Prostate gland (tissue), 2 donors: ENCODE measurements around the gene WDR43. TPM values are rescaled to one million over a fixed set of nuclear protein-coding genes. Genes with fewer than 3 reads are reported as not detected.

ENCODE experiments used
- DNase-seq: peaks from one replicate; pipeline ENCODE4 v3.0.0-alpha.2; 2019; ENCODE audit warnings: low spot score
- H3K27ac ChIP-seq, 2 donors: fragments of 200-600 bp; sonication (generic); 2 replicates each; pipeline ENCODE4 v1.5.1; 2017 to 2019
- H3K27me3 ChIP-seq: fragments of 200-600 bp; sonication (generic); replicated peaks from 2 replicates; pipeline ENCODE4 v1.5.1; 2019; ENCODE audit not compliant: insufficient read depth
- H3K36me3 ChIP-seq, 2 donors: fragments of 200-600 bp; sonication (generic); 1 replicate in 1 of 2; 2 replicates in 1 of 2; pipeline versions ENCODE4 v1.5.1 to v1.8.1; 2017 to 2019
- H3K4me1 ChIP-seq: fragments of 200-600 bp; sonication (generic); replicated peaks from 2 replicates; pipeline ENCODE4 v1.5.1; 2019
- H3K4me3 ChIP-seq, 2 donors: fragments of 200-600 bp; sonication (generic); 2 replicates each; pipeline ENCODE4 v1.5.1; 2017 to 2019
- H3K9me3 ChIP-seq: fragments of 200-600 bp; sonication (generic); 2 replicates; pipeline ENCODE4 v1.5.1; 2017
- POLR2A ChIP-seq: fragments of 450-650 bp; IDR thresholded peaks from one replicate; pipeline ENCODE4 v1.6.1; 2016; ENCODE audit warnings: antibody characterized with exemption, mild to moderate bottlenecking
- POLR2AphosphoS5 ChIP-seq: sonication (generic); formaldehyde crosslinking; IDR thresholded peaks from one replicate; pipeline ENCODE4 v1.6.1; 2017; ENCODE audit warnings: antibody characterized with exemption
- WGBS: methylation state at CpG from one replicate; pipeline ENCODE4 v1.1.5; 2018; 5-methylcytosine and 5-hydroxymethylcytosine counted together
- intact Hi-C: fragments of 100-400 bp; cut with DNase I; formaldehyde crosslinking; loops from one replicate; pipeline ENCODE4 v1.14.2; 2022
- total RNA-seq, 2 donors: library from RNA; depleted of rRNA; stranded (reverse); fragments of >200 nt; gene quantifications; one replicate each; pipeline ENCODE4 v1.1.0, GENCODE V29; 2016
- TF ChIP-seq, protein P1 (sequence below), 4 experiments: fragments of 200-600 bp in 2 of 4; fragments of 450-650 bp in 2 of 4; sonication (generic) in 2 of 4; IDR thresholded peaks; 1 replicate in 3 of 4; 2 replicates in 1 of 4; pipeline ENCODE4 v1.5.1; 2016 to 2019; ENCODE audit warnings: antibody characterized with exemption in 4 of 4, mild to moderate bottlenecking in 2 of 4, moderate library complexity in 2 of 4

The WDR43 gene
- total RNA-seq, 2 donors from 2014 or later: 30.6 to 36.9 TPM

GRCh38 chr2:28934769-28935168, 40.3 kb downstream of the WDR43 start:
- Histone ChIP-seq H3K4me1 (no peaks in the 10 kb centered on the region), H3K27me3 (no peaks in the 10 kb centered on the region), H3K9me3 (no peaks in the 10 kb centered on the region), H3K36me3 (no peaks in the 10 kb centered on the region), H3K4me3 (no peak overlapping the region), H3K27ac (no peak overlapping the region)
- 97% methylated on average over 2 of the region's 2 CpGs for WGBS
- intact Hi-C loops: no loop called here
- no peak for TF ChIP-seq POLR2A
- no peak for TF ChIP-seq POLR2AphosphoS5
- TF ChIP-seq, protein P1, sequence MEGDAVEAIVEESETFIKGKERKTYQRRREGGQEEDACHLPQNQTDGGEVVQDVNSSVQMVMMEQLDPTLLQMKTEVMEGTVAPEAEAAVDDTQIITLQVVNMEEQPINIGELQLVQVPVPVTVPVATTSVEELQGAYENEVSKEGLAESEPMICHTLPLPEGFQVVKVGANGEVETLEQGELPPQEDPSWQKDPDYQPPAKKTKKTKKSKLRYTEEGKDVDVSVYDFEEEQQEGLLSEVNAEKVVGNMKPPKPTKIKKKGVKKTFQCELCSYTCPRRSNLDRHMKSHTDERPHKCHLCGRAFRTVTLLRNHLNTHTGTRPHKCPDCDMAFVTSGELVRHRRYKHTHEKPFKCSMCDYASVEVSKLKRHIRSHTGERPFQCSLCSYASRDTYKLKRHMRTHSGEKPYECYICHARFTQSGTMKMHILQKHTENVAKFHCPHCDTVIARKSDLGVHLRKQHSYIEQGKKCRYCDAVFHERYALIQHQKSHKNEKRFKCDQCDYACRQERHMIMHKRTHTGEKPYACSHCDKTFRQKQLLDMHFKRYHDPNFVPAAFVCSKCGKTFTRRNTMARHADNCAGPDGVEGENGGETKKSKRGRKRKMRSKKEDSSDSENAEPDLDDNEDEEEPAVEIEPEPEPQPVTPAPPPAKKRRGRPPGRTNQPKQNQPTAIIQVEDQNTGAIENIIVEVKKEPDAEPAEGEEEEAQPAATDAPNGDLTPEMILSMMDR (IDR thresholded peaks at IDR 0.05): no peak
- DNase-seq: no peak

DNA sequence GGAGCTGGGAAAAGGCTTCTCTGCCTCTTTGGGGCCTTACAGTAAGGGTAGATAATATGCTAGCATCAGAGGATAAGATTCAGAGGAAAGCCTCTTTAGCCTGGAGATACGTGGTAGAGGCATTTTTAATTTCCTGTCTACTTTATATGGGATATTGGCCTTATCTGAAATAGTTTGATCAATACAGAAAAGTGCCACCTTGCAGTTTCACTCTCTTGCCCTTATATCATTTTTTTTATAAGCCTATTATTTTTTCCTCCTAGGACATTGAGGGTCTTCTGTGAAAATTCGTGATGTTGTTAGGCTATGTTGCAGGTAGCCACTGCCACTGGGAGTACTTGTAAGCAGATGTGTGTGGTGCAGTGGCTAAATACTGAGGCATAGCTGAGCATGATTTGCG, 46.5 kb downstream of the WDR43 start:
- no peak for TF ChIP-seq POLR2A
- TF ChIP-seq POLR2AphosphoS5: no peak
- 90% methylated on average over 3 of the region's 3 CpGs for WGBS
- intact Hi-C loops: no loop called here
- no peak overlapping the region for H3K27ac ChIP-seq
- H3K4me3 ChIP-seq: no peak overlapping the region
- DNase-seq: no peak
- H3K27me3 ChIP-seq: no peaks in the 10 kb centered on the region
- H3K36me3 ChIP-seq: peaks cover 0 to 2% of the 10 kb centered on the region in 2 donors
- no peaks in the 10 kb centered on the region for H3K4me1 ChIP-seq
- no peaks in the 10 kb centered on the region for H3K9me3 ChIP-seq

- Histone ChIP-seq H3K27ac (no peak overlapping the region), H3K27me3 (no peaks in the 10 kb centered on the region), H3K4me3 (no peak overlapping the region), H3K9me3 (no peaks in the 10 kb centered on the region), H3K36me3 (peaks cover 0 to 2% of the 10 kb centered on the region in 2 donors), H3K4me1 (no peaks in the 10 kb centered on the region)
- intact Hi-C loops: no loop called here
- TF ChIP-seq POLR2A (no peak), POLR2AphosphoS5 (no peak)
- TF ChIP-seq, protein P1 (IDR thresholded peaks at IDR 0.05): no peak
- 79% methylated on average over 14 of the region's 14 CpGs for WGBS
- no peak for DNase-seq
These were observed 50.2 kb downstream of the WDR43 start for GRCh38 chr2:28944535-28945248.

DNA sequence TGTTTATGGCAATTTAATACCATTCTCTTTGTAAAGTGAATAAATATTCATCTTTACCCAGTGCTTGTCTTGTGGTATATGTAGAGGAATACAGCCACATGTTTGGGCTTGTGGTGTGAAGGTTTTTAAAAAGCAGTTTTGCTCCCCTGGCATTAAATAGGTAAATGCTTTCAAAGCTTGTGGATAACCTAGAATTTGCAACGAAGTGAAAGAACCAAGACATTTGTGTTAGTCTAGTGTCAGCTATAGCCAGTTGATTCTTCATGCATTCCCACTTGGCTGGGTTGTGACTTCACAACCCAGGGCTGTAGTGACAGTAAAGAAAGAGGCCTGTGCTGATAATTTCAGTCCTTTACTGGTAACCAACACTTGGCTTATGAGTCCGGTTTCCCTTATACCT, 53.7 kb downstream of the WDR43 start:
- DNase-seq: no peak
- no peaks in the 10 kb centered on the region for H3K4me1 ChIP-seq
- H3K27ac ChIP-seq: no peak overlapping the region
- intact Hi-C loops: no loop called here
- no peaks in the 10 kb centered on the region for H3K27me3 ChIP-seq
- no peaks in the 10 kb centered on the region for H3K9me3 ChIP-seq
- WGBS: 80% methylated on average over 2 of the region's 2 CpGs
- no peaks in the 10 kb centered on the region for H3K36me3 ChIP-seq
- TF ChIP-seq, protein P1 (IDR thresholded peaks at IDR 0.05): no peak
- TF ChIP-seq POLR2AphosphoS5 (no peak), POLR2A (no peak)
- H3K4me3 ChIP-seq: no peak overlapping the region

GRCh38 chr2:28949190-28949589, 54.7 kb downstream of the WDR43 start:
- no peak for DNase-seq
- no peaks in the 10 kb centered on the region for H3K9me3 ChIP-seq
- H3K4me1 ChIP-seq: no peaks in the 10 kb centered on the region
- WGBS: 100% methylated on average over 1 of the region's 1 CpG
- H3K36me3 ChIP-seq: no peaks in the 10 kb centered on the region
- TF ChIP-seq, protein P1 (IDR thresholded peaks at IDR 0.05): no peak
- no peak for TF ChIP-seq POLR2A
- TF ChIP-seq POLR2AphosphoS5: no peak
- H3K27me3 ChIP-seq: no peaks in the 10 kb centered on the region
- no peak overlapping the region for H3K4me3 ChIP-seq
- no peak overlapping the region for H3K27ac ChIP-seq
- intact Hi-C loops: no loop called here
